Hepatic stellate cell (primary cell): ENCODE results near the gene MICAL3.
"Not testable (repeated sequence)": the region's sequence is repeated elsewhere in the genome, so short reads cannot be mapped to it uniquely, and the experiment has no call there.

Experiments
- DNase-seq: peaks from one replicate; pipeline ENCODE4 v3.0.0; 2011; ENCODE audit warnings: low spot score

The MICAL3 gene

DNA sequence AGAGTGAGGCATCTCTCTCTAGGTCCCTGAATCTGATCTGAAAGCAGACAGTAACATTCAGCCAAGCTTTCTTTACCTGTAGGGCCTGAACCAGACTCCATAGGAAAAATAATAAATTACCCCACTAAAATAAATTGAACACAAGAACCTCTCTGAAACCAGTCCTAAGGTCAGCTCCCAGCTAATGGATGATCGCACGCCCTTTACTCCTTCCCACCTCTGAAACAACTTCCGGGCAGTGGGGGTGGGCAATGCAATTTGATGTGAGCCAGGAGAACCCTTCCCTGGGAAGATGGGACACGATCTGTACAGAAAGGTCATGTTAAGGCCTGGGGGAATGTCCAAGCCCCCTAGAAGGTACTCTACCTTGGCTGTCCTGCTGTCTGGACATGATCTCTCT, 71.2 kb downstream of the MICAL3 start:
- no peak for DNase-seq

DNA sequence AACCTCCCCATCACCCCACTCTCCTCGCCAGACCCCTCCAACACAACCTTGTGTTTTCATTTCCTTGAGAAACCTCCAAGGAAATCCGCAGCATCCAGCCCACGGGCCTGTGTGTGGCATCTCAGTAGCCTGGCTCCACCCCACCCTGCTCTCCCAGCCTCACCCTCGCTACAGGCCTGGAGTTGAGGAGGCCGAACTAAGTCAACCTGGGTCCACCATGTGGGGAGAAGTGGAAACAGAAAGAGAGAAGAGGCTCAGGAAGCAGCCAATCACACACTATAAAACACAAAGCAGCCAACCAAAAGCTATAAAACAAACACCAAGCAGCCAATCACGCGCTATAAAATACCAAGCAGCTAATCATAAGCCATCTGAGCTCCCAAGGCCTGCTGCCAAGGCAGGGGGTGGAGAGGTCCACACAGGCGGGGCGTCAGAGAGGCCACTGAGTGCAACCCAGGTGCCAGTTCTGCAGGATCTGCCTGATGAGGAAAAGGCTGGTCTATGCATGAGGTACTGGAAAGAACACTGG, 72.0 kb downstream of the MICAL3 start:
- DNase-seq: no peak

DNA sequence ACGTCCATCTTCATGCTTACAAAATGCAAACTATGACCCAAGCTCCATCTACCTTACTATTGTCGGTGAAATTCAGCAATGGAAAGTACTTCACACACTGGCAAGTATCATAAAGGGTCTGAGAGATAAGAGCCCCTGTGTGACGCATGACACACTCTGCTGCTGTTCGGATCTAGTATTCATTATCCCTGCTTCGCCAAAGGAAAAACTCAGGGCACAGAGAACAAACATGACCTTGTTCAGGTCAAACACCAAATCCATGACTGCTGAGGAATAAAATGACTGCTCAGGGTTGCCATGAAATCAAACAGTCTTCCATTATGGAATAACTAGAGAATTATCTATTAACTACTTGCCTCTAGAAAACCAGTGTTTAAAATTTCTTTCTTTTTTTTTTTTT, 73.0 kb downstream of the MICAL3 start:
- DNase-seq: no peak

DNA sequence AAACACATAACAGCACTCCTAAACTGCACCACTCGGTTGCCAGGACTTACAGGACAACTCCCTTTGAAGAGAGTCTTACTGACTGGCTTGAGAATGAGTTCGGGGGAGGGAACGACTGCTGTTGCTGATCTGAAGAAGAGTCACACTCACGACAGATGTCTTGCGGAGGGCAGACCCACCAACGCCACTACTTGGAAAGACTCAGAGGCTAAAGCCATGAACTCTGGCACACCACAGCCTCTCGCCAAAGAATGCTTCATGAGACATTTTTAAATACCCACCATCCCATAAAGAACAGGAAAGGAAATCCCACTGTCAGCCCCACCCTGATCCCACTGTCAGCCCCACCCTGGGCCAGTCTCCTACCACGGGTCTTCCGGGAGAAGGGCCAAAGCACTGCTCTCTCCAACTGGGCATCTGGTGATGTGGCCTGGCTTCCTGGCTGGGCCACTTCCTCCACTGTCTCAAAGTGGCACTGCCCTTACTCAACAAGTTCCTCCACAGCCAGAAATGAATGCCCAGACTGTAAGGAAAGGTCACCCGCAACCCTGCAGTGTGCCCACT, 73.6 kb downstream of the MICAL3 start:
- DNase-seq: no peak

DNA sequence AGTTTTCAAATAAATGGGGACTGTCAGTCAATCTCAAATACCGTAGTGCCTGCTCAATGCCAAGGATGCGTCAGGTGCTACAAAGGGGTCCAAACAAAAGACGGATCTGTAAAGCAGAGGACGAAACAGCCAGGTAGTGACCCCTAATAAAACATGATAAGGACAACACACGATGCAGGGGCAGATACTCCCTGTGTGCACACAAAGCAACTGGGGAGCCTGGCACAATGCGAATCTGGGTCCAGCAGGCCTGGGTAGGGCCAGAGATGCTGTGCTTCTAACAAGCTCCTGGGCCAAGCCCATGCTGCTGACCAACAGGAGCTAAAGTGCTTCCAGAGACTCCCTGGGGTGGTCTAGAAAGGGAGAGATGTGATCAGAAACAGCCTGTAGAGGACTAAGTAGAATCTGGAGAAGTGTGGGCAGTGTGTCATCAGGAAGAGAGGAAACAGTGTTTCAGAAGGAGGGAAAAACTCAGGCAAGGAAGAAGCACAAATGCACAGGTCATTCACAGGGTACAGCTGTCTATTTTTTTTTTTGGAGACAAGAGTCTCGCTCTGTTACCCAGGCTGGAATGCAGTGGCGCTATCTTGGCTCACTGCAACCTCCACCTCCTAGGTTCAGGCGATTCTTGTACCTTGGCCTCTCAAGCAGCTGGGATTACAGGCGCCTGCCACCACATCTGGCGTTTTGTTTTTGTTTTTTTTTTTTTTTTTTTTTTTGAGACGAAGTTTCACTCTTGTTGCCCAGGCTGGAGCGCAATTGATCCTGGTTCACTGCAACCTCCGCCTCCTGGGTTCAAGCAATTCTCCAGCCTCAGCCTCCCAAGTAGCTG, 74.5 kb downstream of the MICAL3 start:
- no peak for DNase-seq

DNA sequence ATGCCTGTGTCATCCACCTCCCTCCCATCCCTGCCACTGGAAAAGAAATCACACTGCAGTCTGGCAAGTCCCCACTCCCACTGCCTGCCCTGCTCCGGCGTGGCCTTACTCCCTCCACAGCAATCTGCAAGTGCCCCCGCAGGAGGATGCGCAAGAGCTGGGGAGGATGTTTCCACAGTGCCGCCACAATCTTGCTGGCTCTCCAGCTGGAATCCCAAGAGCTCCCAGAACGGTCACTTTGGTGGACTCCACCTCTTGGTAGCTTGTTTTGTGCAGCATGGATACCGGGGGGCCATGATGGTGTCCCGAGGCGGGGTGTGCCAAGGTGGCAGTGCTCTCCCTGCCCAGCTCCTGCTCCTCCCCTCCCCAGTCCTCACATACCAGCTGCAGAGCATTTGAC, 76.3 kb downstream of the MICAL3 start:
- no peak for DNase-seq

DNA sequence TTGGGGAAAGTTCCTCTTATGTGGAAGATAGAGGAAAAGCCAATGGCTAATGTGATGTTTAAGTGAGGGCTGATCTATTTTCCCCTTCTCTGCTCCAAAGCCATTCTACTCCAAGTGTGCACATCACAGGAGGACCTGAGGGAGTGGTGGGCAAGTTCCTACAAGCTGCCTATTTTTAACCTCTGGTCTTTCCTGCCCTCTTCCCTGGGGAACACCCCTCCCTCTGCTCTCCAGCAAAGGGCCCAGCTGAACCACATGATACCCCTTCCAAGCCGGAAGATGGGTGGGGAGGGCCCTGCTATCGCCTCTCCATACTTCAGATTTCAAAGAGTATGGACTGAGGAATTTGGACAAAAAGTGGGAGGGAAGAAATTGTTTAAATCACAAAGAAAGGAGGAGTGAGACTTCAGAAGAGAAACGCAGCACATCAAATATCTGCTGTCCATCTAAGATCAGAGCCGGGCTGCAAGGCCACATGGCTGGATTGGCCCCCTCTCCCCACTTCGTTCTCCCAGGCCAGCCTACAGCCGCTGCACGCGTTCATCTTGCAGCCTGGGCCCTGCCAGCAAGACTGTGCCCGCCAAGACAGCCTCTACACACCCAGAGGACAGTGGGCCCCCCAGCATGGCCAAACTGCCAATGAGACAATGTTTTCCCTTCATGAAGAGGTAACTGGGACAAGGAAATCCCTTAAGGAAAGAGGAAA, 77.5 kb downstream of the MICAL3 start:
- no peak for DNase-seq

DNA sequence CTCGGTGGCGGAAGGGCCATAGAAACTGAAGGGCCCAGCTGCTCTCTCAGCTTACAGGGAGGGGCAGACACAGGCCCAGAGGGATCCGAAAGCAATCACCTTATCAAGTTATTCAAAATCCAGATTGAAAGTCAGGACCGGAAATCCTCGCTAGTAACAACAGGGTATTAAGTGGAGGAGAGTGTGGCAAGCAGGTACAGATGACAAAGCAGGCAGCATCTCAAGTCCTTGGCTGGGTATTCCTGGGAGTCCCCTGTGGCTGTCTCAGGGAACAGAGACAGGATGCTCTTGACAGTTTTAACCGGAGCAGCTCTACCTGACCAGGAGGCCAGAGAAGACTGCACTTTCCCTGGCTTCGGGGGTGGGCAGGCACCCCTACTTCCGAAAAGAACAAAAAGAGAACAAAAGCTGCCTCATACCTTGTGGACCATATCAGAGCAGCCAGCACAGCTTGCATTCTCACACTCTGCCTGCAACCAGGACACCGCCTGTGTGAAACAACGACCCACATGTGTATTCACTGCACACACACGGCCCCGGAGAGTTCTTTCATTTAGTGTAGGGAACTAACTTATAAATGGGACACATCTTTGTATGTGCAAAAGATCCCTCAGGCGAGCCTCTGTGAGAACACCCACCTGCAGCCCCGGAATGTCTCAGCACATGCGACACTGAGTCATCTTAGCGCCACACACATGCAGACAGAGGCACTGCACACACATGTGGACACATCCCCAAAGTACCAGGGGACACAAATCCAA, 78.3 kb downstream of the MICAL3 start:
- DNase-seq: no peak

DNA sequence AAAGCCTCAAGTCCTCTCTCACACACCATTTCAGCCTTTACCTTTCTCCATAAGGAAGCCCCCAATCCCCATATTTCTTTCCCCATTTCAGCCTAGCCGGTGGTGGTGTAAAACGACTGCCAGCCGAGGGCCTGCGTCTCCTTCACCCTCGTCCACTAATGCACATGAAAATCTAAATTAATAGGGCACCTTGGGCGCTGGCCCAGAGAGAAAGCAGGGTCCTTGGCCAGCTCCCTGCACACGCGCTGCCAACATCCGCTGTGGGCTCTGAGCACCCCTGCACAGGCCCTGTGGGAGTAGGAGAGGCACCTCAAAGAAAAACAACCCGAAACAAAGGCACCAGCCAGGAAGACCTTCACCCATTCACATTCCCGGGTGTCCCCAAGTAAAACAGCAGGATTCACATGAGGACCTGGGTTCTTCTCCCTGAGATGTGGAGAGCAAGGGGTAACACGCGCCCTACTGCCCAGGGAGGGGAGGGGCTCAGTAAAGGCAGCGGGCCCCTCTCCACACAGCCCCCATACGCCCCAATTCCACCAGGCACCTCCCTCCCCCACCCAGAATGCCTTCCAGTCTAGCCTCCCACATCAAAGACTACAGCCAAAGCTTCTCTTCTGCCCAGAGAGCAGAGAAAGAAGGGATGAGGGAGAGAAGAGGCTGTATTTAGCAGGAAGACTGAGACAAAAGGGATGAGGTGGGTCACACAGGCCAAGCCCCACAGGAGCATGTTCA, 79.0 kb downstream of the MICAL3 start:
- DNase-seq: no peak

DNA sequence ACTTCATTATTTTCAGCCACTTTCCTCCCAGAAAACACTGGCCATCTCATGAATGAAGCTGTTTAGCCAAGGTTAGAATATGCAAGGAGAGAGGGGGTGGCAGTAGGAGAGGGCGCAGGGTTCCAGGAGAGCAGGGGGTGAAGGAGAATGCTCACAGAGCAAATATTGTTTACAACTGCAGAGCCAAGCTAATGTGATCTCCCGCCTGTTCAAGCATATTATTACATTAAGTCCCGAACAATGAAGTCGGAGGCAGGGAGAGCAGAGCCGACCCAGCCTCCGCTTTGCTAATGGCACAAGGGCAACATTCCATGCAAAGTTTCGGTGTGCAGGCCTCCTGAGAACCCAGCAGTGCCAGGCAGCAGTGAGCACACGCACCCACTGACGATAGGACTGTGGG, 80.1 kb downstream of the MICAL3 start:
- no peak for DNase-seq

DNA sequence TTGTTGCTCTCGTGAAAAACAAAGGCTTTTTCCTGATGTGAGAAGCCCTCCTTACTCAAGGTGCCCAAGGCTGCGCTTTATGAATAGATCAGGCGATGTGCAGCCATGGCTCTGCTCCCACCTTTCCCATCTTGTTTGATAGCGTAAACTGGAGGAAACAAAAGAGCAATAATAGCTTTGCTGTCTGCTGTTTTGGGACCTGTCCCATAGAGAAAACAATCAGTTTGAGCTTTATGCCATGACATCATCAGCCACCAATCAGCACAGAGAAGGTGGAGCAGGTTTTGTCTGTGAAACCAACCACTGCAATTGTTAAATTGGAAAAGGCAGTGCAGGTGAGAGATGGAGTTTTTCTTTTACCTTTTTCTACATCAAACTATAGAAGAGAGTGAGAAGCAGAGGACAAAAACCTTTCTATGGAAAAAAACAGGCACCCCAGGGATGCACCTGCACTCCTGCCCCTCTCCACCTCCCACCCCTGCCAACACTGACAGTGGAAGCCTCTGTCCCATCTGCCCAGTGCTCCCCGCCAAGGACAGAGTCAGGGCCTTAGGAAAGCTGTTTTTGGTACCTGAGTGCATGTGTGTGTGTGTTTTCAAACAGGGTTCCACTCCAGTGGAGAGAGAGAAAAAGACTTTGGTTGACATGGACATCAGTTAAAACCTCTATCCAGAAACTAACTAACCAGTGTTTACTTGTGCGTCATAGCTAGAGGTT, 80.7 kb downstream of the MICAL3 start:
- DNase-seq: no peak

DNA sequence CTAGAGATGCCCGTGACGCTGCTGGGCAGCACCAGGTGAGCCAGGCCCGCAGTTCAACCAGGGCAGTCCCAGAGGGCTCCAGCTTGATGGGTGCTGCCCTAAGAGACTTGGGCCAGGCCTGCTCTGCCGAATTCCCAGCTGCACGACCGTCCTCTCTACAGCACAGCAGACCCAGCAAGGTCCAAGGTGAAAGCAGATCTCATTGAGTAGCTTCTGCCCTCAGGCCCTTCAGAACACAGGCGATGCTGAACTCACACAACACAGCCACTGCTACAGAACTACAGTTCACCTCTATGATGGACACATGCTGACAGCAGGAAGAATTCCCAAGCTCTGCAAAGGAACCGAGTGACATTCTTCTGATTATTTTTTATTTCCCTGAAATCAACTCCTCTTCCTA, 81.6 kb downstream of the MICAL3 start:
- no peak for DNase-seq

DNA sequence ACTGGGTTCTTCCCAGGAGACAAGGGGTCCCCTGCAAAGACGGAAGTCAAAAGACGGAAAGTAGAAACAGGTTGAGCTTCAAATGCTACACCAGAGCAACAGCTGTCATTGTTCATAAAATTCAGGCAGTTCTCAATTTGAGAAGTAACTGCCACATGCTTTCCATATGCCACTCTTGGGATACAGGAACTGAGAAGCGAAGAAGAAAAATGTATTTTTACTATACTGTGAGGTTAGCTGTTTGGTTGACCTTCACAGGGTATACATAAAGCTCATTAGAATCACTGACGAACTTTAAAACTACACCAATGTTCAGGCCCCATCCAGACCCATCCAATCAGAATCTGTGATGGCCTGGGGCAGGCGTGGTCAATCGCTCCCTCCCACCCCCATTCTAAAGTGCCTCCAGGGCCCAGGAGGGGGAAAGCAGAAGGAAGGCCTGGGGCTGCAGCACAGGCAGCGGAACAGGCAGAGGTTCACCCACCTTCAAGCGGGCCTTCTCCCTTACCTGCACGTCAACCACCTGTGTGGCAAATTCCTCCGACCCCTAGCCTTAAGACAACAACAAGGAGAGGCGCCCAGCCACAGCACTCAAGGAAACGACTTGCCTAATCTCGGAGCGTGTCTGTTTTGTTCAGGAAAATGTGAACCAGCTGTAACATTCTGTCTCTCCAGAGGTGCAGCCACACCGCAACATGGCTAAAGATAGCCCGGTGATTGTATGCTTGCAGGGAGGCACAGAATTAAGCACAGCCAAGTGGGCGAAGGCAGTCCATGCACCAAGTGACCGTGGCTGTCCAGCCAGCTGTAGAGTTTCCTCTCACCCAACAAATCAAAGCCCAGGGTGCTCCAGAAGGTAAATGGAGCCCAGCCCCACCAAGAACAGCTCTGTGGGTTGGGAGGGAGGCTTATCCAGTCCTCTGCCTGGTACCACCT, 82.6 kb downstream of the MICAL3 start:
- no peak for DNase-seq

DNA sequence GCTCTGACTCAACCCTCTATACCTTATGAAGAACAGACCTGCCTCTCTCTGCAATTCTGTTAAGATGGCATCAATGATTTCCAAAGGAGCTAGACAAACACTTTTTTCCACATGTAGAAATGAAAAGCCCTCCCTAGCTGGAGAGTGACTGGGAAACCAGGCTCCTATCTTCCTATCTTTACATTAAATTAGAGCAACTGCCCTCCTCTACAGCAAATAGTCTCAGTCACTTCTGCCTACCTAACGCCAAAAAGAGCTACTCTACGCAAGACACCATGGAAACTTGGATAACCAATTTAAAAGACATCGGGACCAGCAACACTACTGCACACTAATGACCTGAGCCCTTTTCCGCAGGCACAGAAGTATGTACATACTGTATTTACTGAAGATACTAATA, 84.8 kb downstream of the MICAL3 start:
- no peak for DNase-seq

DNA sequence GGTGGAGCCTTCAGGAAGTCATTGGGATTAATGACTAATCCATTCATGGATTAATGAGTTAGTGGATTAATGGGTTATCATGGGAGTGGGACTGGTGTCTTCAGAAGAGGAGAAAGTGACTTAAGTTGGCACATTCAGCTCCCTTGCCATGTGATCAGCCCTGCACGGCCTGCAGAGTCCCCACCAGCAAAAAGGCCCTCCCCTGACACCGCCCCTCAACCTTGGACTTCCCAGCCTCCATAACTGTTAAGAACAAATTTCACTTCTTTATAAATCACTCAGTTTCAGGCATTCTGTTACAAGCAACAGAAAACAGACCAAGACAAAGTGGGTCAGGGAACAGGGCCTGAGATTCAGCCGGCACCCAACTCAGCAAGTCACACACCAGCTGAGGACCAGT, 85.3 kb downstream of the MICAL3 start:
- DNase-seq: no peak

DNA sequence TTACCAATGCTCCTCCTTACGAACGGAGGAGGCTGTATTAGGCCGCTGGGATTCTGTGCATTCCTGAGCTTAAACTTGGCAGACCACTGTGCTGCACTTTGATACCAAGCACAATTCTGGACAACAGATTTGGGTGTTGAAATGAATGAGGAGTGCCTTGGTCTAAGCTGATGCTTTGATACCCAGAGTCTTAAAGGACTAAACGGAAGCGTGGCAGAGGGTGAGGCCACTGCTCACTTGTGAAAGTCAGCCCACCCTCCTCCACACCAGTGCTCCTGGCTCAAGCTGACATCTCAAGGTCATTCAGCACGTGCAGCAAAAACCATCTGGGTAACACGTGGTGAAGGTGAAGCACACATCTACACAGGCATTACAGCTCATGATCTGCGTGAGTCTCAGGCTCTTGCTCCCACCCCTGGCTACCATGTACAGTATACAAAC, 85.9 kb downstream of the MICAL3 start:
- no peak for DNase-seq

DNA sequence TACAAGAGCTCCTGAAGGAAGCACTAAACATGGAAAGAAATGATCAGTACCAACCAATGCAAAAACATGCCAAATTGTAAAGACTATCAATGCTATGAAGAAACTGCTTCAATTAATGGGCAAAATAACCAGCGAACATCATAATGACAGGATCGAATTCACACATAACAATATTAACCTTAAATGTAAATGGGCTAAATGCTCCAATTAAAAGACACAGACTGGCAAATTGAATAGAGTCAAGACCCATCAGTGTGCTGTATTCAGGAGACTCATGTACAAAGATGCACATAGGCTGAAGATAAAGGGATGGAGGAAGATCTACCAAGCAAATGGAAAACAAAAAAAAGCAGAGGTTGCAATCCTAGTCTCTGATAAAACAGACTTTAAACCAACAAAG, 91.9 kb downstream of the MICAL3 start:
- DNase-seq: not testable (repeated sequence)

DNA sequence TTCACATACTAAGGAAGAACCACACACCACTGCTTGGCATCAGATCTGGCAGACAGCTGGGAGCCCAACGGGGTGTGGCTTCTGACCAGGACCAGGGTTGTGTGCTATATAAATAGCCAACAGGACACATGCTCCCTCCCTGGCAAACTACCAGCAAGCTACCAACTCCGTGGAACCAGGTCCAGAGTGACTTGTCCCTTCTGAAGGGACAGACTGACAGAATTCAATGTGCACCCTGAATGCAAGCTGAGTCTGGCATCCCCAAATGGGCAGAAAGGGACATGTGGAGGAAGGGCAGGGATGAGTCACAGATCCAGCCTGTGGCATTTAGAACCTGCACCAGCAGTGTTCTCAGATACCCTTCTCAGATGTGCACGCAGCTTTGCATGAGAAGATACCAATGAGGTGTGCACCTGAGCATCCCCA, 92.9 kb downstream of the MICAL3 start:
- peak; percentile 42 for DNase-seq

DNA sequence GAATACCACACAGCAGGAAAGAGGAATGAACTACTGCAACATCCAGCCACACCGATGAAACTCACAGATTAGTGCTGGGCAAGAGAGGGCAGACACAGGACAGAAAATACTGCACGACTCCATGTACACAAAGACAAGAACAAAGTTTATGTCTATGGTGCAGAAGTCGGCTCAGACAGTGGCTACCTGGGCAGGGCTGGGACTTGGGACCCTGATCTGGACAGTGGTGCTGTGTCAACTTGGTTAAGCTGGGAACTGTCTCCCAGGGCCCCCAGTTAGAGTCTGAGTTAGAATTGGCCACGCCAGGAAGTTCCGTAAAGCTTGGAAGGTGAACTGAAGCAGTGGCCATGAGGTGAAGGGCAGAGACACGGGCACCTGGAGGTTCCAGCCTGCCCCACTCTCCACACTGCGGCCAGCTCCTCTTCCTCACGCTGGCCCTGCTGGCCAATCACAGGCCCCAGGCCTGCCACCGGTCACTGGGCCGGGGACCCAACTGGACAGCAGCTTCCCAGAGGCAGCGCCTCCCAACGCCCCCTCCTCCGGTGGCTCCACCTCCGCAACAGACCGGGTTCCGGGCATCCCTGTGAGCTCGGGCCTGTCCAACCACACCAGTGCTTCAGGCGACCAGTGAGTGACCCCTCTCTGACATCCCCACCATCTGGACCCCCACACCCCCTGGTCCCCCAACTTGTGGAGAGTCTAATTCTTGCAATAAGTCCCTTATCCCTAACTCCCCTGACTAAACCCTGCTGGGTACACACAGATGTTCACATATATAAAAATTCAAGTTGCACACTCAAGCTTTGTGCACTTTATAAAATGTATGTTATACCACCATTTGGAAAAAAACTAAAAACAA, 93.7 kb downstream of the MICAL3 start:
- DNase-seq: no peak
